Smooth muscle cell of the coronary artery (primary cell): ENCODE data around the gene GPR87. TPM values are rescaled to one million over a fixed set of nuclear protein-coding genes. Genes with fewer than 3 reads are reported as not detected.

ENCODE experiments used
- total RNA-seq: library from RNA; depleted of rRNA; stranded (reverse); fragments of >200 nt; gene quantifications from 2 replicates; pipeline ENCODE4 v1.2.3, GENCODE V29; 2014; ENCODE audit warnings: low replicate concordance

GPR87 gene
- total RNA-seq = not detected in 2 replicates

GRCh38 chr3:151316267-151316991 lies at the start of gene GPR87:
TSS of gene GPR87 (minus strand) at chr3:151316820. CDS start at chr3:151300100, 16,720 bp downstream.

GRCh38 chr3:151329363-151329762 lies 12.7 kb upstream of the GPR87 start, which contains the start of gene P2RY13:
TSS of gene P2RY13 (minus strand) at chr3:151329549. CDS start at chr3:151329528, 21 bp downstream.

GRCh38 chr3:151278230-151278629 lies 38.4 kb downstream of the GPR87 start, which contains the start of gene P2RY14:
TSS of gene P2RY14 (minus strand) at chr3:151278542. CDS start at chr3:151214316, 64,226 bp downstream.

Other genes with a start within 250 kb of the GPR87 start
- gene MED12L, start 231.2 kb downstream of the GPR87 start, total RNA-seq = 0.30 and 0.70 TPM in 2 replicates
- not detected in 2 replicates for gene GPR171, start 113.6 kb downstream of the GPR87 start, total RNA-seq
- gene P2RY14, start 38.3 kb downstream of the GPR87 start, total RNA-seq = not detected in 2 replicates
- gene P2RY13, start 12.7 kb upstream of the GPR87 start, total RNA-seq = not detected in 2 replicates
- gene P2RY12, start 67.9 kb upstream of the GPR87 start, total RNA-seq = 0.35 TPM in 1 of 2 replicates, not detected in the other
- gene IGSF10, start 144.2 kb upstream of the GPR87 start, total RNA-seq = 0.15 and 18.5 TPM in 2 replicates